Left ventricle myocardium inferior (tissue), 1 donor: Measurements from ENCODE around the gene RYR1. TPM values are rescaled to one million over a fixed set of nuclear protein-coding genes. Genes with fewer than 3 reads are reported as not detected.
"Not testable (repeated sequence)": the region's sequence is repeated elsewhere in the genome, so short reads cannot be mapped to it uniquely, and the experiment has no call there.

Experiments
- DNase-seq: peaks from one replicate; pipeline ENCODE4 v3.0.0-alpha.2; 2020
- H3K27ac ChIP-seq: fragments of 200-600 bp; replicated peaks from 2 replicates; pipeline ENCODE4 v1.8.0; 2021
- H3K27me3 ChIP-seq: fragments of 200-600 bp; 2 replicates; pipeline ENCODE4 v1.8.0; 2021; ENCODE audit warnings: low read depth
- H3K36me3 ChIP-seq: fragments of 200-600 bp; 2 replicates; pipeline ENCODE4 v1.8.0; 2021
- H3K4me1 ChIP-seq: fragments of 200-600 bp; 2 replicates; pipeline ENCODE4 v1.8.0; 2021
- H3K4me3 ChIP-seq: fragments of 200-600 bp; 2 replicates; pipeline ENCODE4 v1.8.0; 2021; ENCODE audit warnings: mild to moderate bottlenecking, moderate library complexity
- H3K9me3 ChIP-seq: fragments of 200-600 bp; replicated peaks from 2 replicates; pipeline ENCODE4 v1.8.0; 2021
- intact Hi-C: fragments of 100-400 bp; cut with micrococcal nuclease; formaldehyde crosslinking; loops from one replicate; pipeline ENCODE4 v1.11.0; 2022
- total RNA-seq: library from RNA; stranded (reverse); fragmentation: NEBNext Ultra II Directional; extraction: Animal tissue kit (Norgen Biotek cat#: 25700); gene quantifications from one replicate; pipeline ENCODE4 v1.2.1, GENCODE V29; 2021
- TF ChIP-seq, protein P1 (sequence below): fragments of 200-600 bp; IDR thresholded peaks from 2 replicates; pipeline ENCODE4 v1.8.0; 2021; ENCODE audit warnings: antibody characterized with exemption, mild to moderate bottlenecking, borderline replicate concordance
- donor health status: DM: no; HTN: yes; CAD: no; lungs with severe emphysema.

RYR1 gene
- total RNA-seq, 1 donor from 2014 or later, result 0.74 TPM

GRCh38 chr19:38557205-38557799, 123.8 kb downstream of the RYR1 start:
- H3K27me3 ChIP-seq, result peaks cover 70% of the 10 kb centered on the region
- TF ChIP-seq, protein P1, sequence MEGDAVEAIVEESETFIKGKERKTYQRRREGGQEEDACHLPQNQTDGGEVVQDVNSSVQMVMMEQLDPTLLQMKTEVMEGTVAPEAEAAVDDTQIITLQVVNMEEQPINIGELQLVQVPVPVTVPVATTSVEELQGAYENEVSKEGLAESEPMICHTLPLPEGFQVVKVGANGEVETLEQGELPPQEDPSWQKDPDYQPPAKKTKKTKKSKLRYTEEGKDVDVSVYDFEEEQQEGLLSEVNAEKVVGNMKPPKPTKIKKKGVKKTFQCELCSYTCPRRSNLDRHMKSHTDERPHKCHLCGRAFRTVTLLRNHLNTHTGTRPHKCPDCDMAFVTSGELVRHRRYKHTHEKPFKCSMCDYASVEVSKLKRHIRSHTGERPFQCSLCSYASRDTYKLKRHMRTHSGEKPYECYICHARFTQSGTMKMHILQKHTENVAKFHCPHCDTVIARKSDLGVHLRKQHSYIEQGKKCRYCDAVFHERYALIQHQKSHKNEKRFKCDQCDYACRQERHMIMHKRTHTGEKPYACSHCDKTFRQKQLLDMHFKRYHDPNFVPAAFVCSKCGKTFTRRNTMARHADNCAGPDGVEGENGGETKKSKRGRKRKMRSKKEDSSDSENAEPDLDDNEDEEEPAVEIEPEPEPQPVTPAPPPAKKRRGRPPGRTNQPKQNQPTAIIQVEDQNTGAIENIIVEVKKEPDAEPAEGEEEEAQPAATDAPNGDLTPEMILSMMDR, result no peak
- no peaks in the 10 kb centered on the region for H3K9me3 ChIP-seq
- H3K4me1 ChIP-seq, result no peaks in the 10 kb centered on the region
- no peaks in the 10 kb centered on the region for H3K36me3 ChIP-seq
- H3K4me3 ChIP-seq, result no peak overlapping the region
- no peak for DNase-seq
- H3K27ac ChIP-seq, result no peak overlapping the region
- intact Hi-C loops, result no loop called here

DNA sequence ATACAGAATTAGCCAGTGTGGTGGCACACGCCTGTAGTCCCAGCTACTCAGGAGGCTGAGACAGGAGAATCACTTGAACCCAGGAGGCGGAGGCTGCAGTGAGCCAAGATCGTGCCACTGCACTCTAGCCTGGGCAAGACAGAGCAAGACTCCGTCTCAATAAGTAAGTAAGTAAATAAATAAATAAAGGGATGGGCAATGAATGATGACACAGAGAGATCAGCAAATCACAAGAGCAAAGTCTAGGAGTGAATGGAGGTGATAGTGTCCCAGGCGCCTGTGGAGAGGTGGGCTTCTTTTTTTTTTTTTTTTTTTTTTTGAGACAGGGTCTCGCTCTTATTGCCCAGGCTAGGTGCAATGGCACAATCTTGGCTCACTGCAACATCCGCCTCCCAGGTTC, 125.4 kb downstream of the RYR1 start:
- not testable (repeated sequence) for H3K9me3 ChIP-seq, H3K27ac ChIP-seq, H3K4me1 ChIP-seq

DNA sequence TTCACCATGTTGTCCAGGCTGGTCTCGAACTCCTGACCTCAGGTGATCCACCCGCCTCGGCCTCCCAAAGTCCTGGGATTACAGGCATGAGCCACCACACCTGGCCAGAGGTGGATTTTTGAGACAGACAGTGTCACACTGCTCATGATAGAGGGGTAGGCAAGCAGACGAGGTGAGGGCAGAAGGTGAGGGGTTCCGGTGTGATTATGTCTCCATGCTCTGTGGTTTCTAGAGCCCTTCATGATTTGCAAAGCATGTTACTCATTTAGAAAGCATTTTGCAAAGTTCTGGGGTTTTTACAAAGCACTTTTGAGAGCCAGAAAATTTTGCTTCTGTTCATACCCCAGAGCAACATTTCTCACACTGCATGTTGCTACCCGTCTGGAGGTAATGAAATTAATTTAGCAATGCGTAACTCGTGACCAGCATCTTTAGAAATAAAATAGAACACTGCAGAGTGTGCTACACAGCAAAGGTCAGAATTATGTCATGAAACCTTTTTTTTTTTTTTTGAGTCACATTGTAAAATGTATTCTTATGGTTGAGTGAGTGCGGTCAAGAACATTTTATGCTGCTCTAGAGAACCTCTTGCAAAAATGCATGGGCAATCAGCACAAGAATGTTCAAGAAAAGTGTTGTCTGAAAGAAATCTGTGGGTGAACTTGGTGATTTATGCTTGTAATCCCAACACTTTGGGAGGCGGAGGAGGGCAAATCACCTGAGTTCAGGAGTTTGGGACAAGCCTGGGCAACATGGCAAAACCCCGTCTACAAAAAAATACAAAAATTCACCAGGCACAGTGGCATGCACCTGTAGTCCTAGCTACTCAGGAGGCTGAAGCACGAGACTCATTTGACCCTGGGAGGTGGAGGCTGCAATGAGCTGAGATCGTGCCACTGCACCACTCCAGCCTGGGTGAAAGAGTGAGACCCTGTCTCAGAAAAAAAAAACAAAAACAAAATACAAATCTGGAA, 126.2 kb downstream of the RYR1 start:
- DNase-seq, result no peak
- Histone ChIP-seq H3K27ac (no peak overlapping the region), H3K4me1 (no peaks in the 10 kb centered on the region), H3K4me3 (no peak overlapping the region), H3K27me3 (peaks cover 70% of the 10 kb centered on the region), H3K9me3 (no peaks in the 10 kb centered on the region), H3K36me3 (no peaks in the 10 kb centered on the region)
- TF ChIP-seq, protein P1, result no peak
- intact Hi-C loops, result no loop called here

More for the DNA sequence above, 125.4 kb downstream of the RYR1 start:
- intact Hi-C loops, DNase-seq, H3K4me3 ChIP-seq, H3K36me3 ChIP-seq: not testable (repeated sequence)
- peaks cover 70% of the 10 kb centered on the region for H3K27me3 ChIP-seq

DNA sequence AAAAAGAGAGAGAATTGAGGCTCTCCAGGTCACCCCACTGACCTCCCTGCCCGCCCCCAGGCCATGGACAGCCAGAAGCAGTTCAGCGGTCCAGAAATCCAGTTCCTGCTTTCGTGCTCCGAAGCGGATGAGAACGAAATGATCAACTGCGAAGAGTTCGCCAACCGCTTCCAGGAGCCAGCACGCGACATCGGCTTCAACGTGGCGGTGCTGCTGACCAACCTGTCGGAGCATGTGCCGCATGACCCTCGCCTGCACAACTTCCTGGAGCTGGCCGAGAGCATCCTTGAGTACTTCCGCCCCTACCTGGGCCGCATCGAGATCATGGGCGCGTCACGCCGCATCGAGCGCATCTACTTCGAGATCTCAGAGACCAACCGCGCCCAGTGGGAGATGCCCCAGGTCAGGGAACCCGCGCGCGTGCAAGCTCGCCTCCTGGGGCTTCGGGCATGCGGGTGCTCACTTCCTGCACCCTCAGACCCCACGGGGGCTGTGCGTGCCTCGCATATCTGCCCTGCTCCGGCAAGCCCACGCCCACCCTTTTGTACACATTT, 127.6 kb downstream of the RYR1 start:
- peaks cover 69% of the 10 kb centered on the region for H3K27me3 ChIP-seq
- intact Hi-C loops, result no loop called here
- H3K27ac ChIP-seq, result no peak overlapping the region
- peaks cover 2% of the 10 kb centered on the region for H3K4me1 ChIP-seq
- no peak for DNase-seq
- H3K4me3 ChIP-seq, result no peak overlapping the region
- no peaks in the 10 kb centered on the region for H3K36me3 ChIP-seq
- H3K9me3 ChIP-seq, result no peaks in the 10 kb centered on the region
- TF ChIP-seq, protein P1, result no peak

- intact Hi-C loops, result no loop called here
- Histone ChIP-seq H3K9me3 (no peaks in the 10 kb centered on the region), H3K36me3 (no peaks in the 10 kb centered on the region), H3K27me3 (peaks cover 69% of the 10 kb centered on the region), H3K4me1 (peaks cover 2% of the 10 kb centered on the region), H3K4me3 (no peak overlapping the region), H3K27ac (no peak overlapping the region)
- TF ChIP-seq, protein P1, result no peak
- DNase-seq, result no peak
Observed at GRCh38 chr19:38561658-38562057, 128.2 kb downstream of the RYR1 start.
